ENCODE results near the gene PRRG4. TPM values are rescaled to one million over a fixed set of nuclear protein-coding genes. Genes with fewer than 3 reads are reported as not detected.

The PRRG4 gene
- total RNA-seq, 2 experiments from 2014 or later, result 0.26 to 0.33 TPM

- Mint-ChIP-seq H3K9me3 (no peaks in the 10 kb centered on the region), H3K4me3 (peak overlapping the region; percentile 98), H3K27me3 (peaks cover 15% of the 10 kb centered on the region), H3K36me3 (peaks cover 1% of the 10 kb centered on the region), H3K4me1 (peaks cover 20% of the 10 kb centered on the region), H3K27ac (peak overlapping the region; percentile 91)
- peak; percentile 38 for ATAC-seq (ENCODE audit: low read depth)
- DNase-seq, result peak; percentile 71
- POLR2A ChIA-PET, result interaction anchor here (0.7 to 2.2 kb wide), 4 partner anchors 25 to 146 kb away, joined by 3 to 12 read pairs (median 3); partner anchors contain the start of gene TCP11L1
Observed at GRCh38 chr11:32893343-32894148, 63.8 kb downstream of the PRRG4 start.

- POLR2A ChIA-PET, result interaction anchor here (0.7 kb wide), 1 partner anchor 45 kb away, joined by 3 read pairs; no protein-coding TSS in a partner anchor
- ATAC-seq (ENCODE audit: low read depth) (peak; percentile 16), DNase-seq (no peak)
- peaks cover 27% of the 10 kb centered on the region for H3K4me1 Mint-ChIP-seq
- no peaks in the 10 kb centered on the region for H3K9me3 Mint-ChIP-seq
- peak overlapping the region; percentile 91 for H3K27ac Mint-ChIP-seq
- peak overlapping the region; percentile 98 for H3K4me3 Mint-ChIP-seq
- H3K27me3 Mint-ChIP-seq, result peaks cover 15% of the 10 kb centered on the region
- H3K36me3 Mint-ChIP-seq, result peaks cover 3% of the 10 kb centered on the region
Observed at GRCh38 chr11:32894149-32894827, 64.6 kb downstream of the PRRG4 start.

GRCh38 chr11:32894921-32895320, 65.2 kb downstream of the PRRG4 start:
- no peak for ATAC-seq (ENCODE audit: low read depth)
- Mint-ChIP-seq H3K36me3 (peaks cover 3% of the 10 kb centered on the region), H3K27ac (peak overlapping the region; percentile 51), H3K27me3 (peaks cover 15% of the 10 kb centered on the region), H3K4me1 (peaks cover 33% of the 10 kb centered on the region), H3K9me3 (no peaks in the 10 kb centered on the region), H3K4me3 (peak overlapping the region; percentile 44)
- DNase-seq, result no peak
- POLR2A ChIA-PET, result no interaction called here

GRCh38 chr11:32895471-32895870, 65.7 kb downstream of the PRRG4 start:
- H3K27ac Mint-ChIP-seq, result peak overlapping the region; percentile 51
- DNase-seq (no peak), ATAC-seq (ENCODE audit: low read depth) (no peak)
- H3K9me3 Mint-ChIP-seq, result no peaks in the 10 kb centered on the region
- peaks cover 11% of the 10 kb centered on the region for H3K27me3 Mint-ChIP-seq
- H3K36me3 Mint-ChIP-seq, result peaks cover 4% of the 10 kb centered on the region
- POLR2A ChIA-PET, result no interaction called here
- H3K4me1 Mint-ChIP-seq, result peaks cover 36% of the 10 kb centered on the region
- H3K4me3 Mint-ChIP-seq, result peak overlapping the region; percentile 39

- Mint-ChIP-seq H3K9me3 (no peaks in the 10 kb centered on the region), H3K36me3 (peaks cover 8% of the 10 kb centered on the region), H3K27me3 (peaks cover 1% of the 10 kb centered on the region), H3K4me1 (peaks cover 42% of the 10 kb centered on the region), H3K27ac (no peak overlapping the region), H3K4me3 (no peak overlapping the region)
- ATAC-seq (ENCODE audit: low read depth), result no peak
- DNase-seq, result no peak
- POLR2A ChIA-PET, result no interaction called here
Observed at GRCh38 chr11:32897103-32897502, 67.4 kb downstream of the PRRG4 start.

- H3K9me3 Mint-ChIP-seq, result no peaks in the 10 kb centered on the region
- H3K36me3 Mint-ChIP-seq, result peaks cover 10% of the 10 kb centered on the region
- H3K27me3 Mint-ChIP-seq, result no peaks in the 10 kb centered on the region
- peak overlapping the region; percentile 50 for H3K4me3 Mint-ChIP-seq
- POLR2A ChIA-PET, result interaction anchor here (0.7 kb wide), 1 partner anchor 23 kb away, joined by 4 read pairs; no protein-coding TSS in a partner anchor
- no peak for DNase-seq
- H3K4me1 Mint-ChIP-seq, result peaks cover 43% of the 10 kb centered on the region
- peak overlapping the region; percentile 72 for H3K27ac Mint-ChIP-seq
- peak; percentile 74 for ATAC-seq (ENCODE audit: low read depth)
Observed at GRCh38 chr11:32899438-32899837, 69.7 kb downstream of the PRRG4 start.

- DNase-seq (no peak), ATAC-seq (ENCODE audit: low read depth) (no peak)
- POLR2A ChIA-PET, result no interaction called here
- Mint-ChIP-seq H3K27me3 (no peaks in the 10 kb centered on the region), H3K36me3 (peaks cover 12% of the 10 kb centered on the region), H3K27ac (no peak overlapping the region), H3K4me1 (peaks cover 37% of the 10 kb centered on the region), H3K4me3 (no peak overlapping the region), H3K9me3 (no peaks in the 10 kb centered on the region)
Observed at GRCh38 chr11:32902089-32902665, 72.5 kb downstream of the PRRG4 start.

- Mint-ChIP-seq H3K27ac (no peak overlapping the region), H3K4me1 (peaks cover 16% of the 10 kb centered on the region), H3K27me3 (no peaks in the 10 kb centered on the region), H3K9me3 (peaks cover 1% of the 10 kb centered on the region), H3K36me3 (peaks cover 20% of the 10 kb centered on the region), H3K4me3 (no peak overlapping the region)
- no peak for DNase-seq
- no peak for ATAC-seq (ENCODE audit: low read depth)
- POLR2A ChIA-PET, result no interaction called here
Observed at GRCh38 chr11:32905028-32905667, 75.4 kb downstream of the PRRG4 start.

Other genes with a start within 250 kb of the PRRG4 start
- gene EIF3M, start 246.1 kb upstream of the PRRG4 start, total RNA-seq, result 100 to 1,000 TPM; 210 to 214 TPM
- gene CCDC73, start 35.3 kb upstream of the PRRG4 start, total RNA-seq, result under 1 TPM in 1 of 2 experiments, not detected in 1; 0.14 TPM
- 10 to 100 TPM; 12.3 to 14.4 TPM for gene QSER1, start 62.9 kb downstream of the PRRG4 start, total RNA-seq
- gene DEPDC7, start 186.0 kb downstream of the PRRG4 start, total RNA-seq, result 1 to 10 TPM; 2.7 to 3.6 TPM
- gene TCP11L1, start 209.6 kb downstream of the PRRG4 start, total RNA-seq, result 10 to 100 TPM; 21.2 to 21.5 TPM